GM19351 (cell line): ENCODE data around the gene MAP3K14.
"Not testable (repeated sequence)": the region's sequence is repeated elsewhere in the genome, so short reads cannot be mapped to it uniquely, and the experiment has no call there.

ENCODE experiments used
- ATAC-seq: cut with Tn5 transposase; IDR thresholded peaks from one replicate; pipeline ENCODE4 v1.9.1; 2021; ENCODE audit warnings: mild to moderate bottlenecking, moderate library complexity; ENCODE audit not compliant: unreplicated experiment

MAP3K14 gene

GRCh38 chr17:45261577-45262515 is 55.0 kb downstream of the MAP3K14 start, which contains the start of gene SPATA32:
Gene SPATA32, minus strand, starts transcription at chr17:45262094. Its CDS starts 78 bp downstream, at chr17:45262016.
- ATAC-seq = peak; percentile 50

GRCh38 chr17:45260204-45260783 is 56.5 kb downstream of the MAP3K14 start:
- ATAC-seq = no peak

GRCh38 chr17:45258981-45259380 is 57.8 kb downstream of the MAP3K14 start:
- no peak for ATAC-seq

- ATAC-seq = no peak
Measured at GRCh38 chr17:45257115-45257514, 59.7 kb downstream of the MAP3K14 start.

- no peak for ATAC-seq
Measured at GRCh38 chr17:45256114-45256966, 60.5 kb downstream of the MAP3K14 start.

- ATAC-seq = no peak
Measured at GRCh38 chr17:45255358-45255757, 61.5 kb downstream of the MAP3K14 start.

GRCh38 chr17:45253879-45254278 is 62.9 kb downstream of the MAP3K14 start:
- ATAC-seq = no peak

GRCh38 chr17:45253237-45253636 is 63.6 kb downstream of the MAP3K14 start:
- not testable (repeated sequence) for ATAC-seq

GRCh38 chr17:45251931-45252330 is 64.9 kb downstream of the MAP3K14 start:
- no peak for ATAC-seq

- ATAC-seq = peak; percentile 70
Measured at GRCh38 chr17:45248132-45248957, 68.5 kb downstream of the MAP3K14 start.

GRCh38 chr17:45247429-45248131 is 69.2 kb downstream of the MAP3K14 start:
- peak; percentile 79 for ATAC-seq

- no peak for ATAC-seq
Measured at GRCh38 chr17:45246861-45247428, 69.9 kb downstream of the MAP3K14 start.

- ATAC-seq = no peak
Measured at GRCh38 chr17:45246338-45246737, 70.5 kb downstream of the MAP3K14 start.

GRCh38 chr17:45244725-45245656 is 71.8 kb downstream of the MAP3K14 start:
- no peak for ATAC-seq

GRCh38 chr17:45243750-45244149 is 73.1 kb downstream of the MAP3K14 start:
- no peak for ATAC-seq

- ATAC-seq = no peak
Measured at GRCh38 chr17:45242029-45242414, 74.8 kb downstream of the MAP3K14 start.

- no peak for ATAC-seq
Measured at GRCh38 chr17:45241328-45242028, 75.3 kb downstream of the MAP3K14 start.

GRCh38 chr17:45240905-45241327 is 75.9 kb downstream of the MAP3K14 start:
- ATAC-seq = no peak
